Peyer's patch (tissue), 4 donors: ENCODE data around the gene KRTAP9-2. TPM values are rescaled to one million over a fixed set of nuclear protein-coding genes. Genes with fewer than 3 reads are reported as not detected.
"Not testable (repeated sequence)": the region's sequence is repeated elsewhere in the genome, so short reads cannot be mapped to it uniquely, and the experiment has no call there.

Source experiments
- DNase-seq, 3 donors: peaks; one replicate each; pipeline ENCODE4 v3.0.0-alpha.2; 2017 to 2019
- H3K27ac ChIP-seq, 4 donors: fragments of 200-600 bp; sonication (generic); one replicate each; pipeline ENCODE4 v1.5.1; 2016 to 2019
- H3K27me3 ChIP-seq, 2 donors: fragments of 200-600 bp; sonication (generic); one replicate each; pipeline ENCODE4 v1.5.1; 2019
- H3K36me3 ChIP-seq, 3 donors: fragments of 200-600 bp; sonication (generic); one replicate each; pipeline ENCODE4 v1.5.1; 2016 to 2019
- H3K4me1 ChIP-seq, 4 donors: fragments of 200-600 bp; sonication (generic); one replicate each; pipeline ENCODE4 v1.5.1; 2016 to 2019
- H3K4me3 ChIP-seq, 4 donors: fragments of 200-600 bp; sonication (generic); 1 replicate in 3 of 4; 2 replicates in 1 of 4; pipeline ENCODE4 v1.5.1; 2016 to 2019; ENCODE audit warnings: mild to moderate bottlenecking in 1 of 4
- H3K9me3 ChIP-seq, 4 donors: fragments of 200-600 bp; sonication (generic); one replicate each; pipeline ENCODE4 v1.5.1; 2016 to 2019; ENCODE audit warnings: mild to moderate bottlenecking in 1 of 4
- POLR2A ChIP-seq, 2 donors: fragments of 450-650 bp; IDR thresholded peaks; one replicate each; pipeline ENCODE4 v1.5.1; 2017; ENCODE audit warnings: antibody characterized with exemption in 2 of 2, mild to moderate bottlenecking in 2 of 2, moderate library complexity in 2 of 2
- total RNA-seq, 4 donors: library from RNA; depleted of rRNA; stranded (reverse); fragments of >200 nt; gene quantifications; one replicate each; pipeline ENCODE4 v1.1.0, GENCODE V29; 2016
- TF ChIP-seq, protein P1 (sequence below), 6 experiments: fragments of 450-650 bp in 4 of 6; fragments of 200-600 bp in 2 of 6; sonication (generic) in 1 of 6; IDR thresholded peaks; one replicate each; pipeline ENCODE4 v1.5.1; 2017 to 2019; ENCODE audit warnings: antibody characterized with exemption in 6 of 6, mild to moderate bottlenecking in 3 of 6, moderate library complexity in 1 of 6

KRTAP9-2 gene, protein sequence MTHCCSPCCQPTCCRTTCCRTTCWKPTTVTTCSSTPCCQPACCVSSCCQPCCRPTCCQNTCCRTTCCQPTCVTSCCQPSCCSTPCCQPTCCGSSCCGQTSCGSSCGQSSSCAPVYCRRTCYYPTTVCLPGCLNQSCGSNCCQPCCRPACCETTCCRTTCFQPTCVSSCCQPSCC
- total RNA-seq, result not detected

DNA sequence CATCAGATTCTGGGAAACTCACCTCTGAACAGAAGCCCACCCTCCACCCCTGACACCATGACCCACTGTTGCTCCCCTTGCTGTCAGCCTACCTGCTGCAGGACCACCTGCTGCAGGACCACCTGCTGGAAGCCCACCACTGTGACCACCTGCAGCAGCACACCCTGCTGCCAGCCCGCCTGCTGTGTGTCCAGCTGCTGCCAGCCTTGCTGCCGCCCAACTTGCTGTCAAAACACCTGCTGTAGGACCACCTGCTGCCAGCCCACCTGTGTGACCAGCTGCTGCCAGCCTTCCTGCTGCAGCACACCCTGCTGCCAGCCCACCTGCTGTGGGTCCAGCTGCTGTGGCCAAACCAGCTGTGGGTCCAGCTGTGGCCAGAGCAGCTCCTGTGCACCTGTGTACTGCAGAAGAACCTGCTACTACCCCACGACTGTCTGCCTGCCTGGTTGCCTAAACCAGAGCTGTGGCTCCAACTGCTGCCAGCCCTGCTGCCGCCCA, at the start of gene KRTAP9-2:
TSS of gene KRTAP9-2 (plus strand) at position 51 of the 498 bp plus-strand sequence. CDS start at position 58, 7 bp downstream.
- not testable (repeated sequence) for H3K27ac ChIP-seq, H3K27me3 ChIP-seq, DNase-seq, H3K4me3 ChIP-seq, H3K36me3 ChIP-seq, H3K9me3 ChIP-seq, H3K4me1 ChIP-seq

DNA sequence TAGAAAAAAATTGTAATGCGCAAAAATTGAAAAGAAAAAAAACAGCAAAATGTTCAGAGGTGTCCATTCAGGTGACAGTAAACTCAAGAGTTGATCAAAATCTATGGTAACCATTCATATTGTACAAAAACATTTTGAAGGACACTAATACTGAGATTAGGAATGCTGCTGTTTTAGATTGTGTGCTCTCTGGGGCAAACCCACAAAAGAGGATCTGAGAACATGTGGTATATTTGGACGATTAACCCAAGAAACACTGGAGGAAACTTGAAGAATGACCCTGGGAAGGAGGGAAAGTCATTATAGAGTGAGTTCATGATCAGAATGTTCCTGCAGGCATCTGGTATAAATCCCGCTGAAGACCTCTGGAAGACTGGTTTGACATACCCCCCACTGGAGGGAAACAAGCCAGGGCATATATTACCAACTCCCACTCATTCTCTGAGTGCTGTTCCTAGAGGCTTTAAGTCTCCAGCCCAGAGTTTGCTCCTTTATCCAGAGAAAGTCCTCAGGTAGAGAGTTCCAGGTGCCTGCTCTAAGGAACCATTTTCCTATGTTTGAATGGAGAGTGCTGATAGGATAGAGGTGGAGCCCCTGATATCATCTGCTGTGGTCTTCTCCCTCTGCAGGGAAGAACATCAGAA, 49.6 kb upstream of the KRTAP9-2 start:
- no peak for TF ChIP-seq POLR2A (IDR thresholded peaks at IDR 0.05)
- TF ChIP-seq, protein P1, sequence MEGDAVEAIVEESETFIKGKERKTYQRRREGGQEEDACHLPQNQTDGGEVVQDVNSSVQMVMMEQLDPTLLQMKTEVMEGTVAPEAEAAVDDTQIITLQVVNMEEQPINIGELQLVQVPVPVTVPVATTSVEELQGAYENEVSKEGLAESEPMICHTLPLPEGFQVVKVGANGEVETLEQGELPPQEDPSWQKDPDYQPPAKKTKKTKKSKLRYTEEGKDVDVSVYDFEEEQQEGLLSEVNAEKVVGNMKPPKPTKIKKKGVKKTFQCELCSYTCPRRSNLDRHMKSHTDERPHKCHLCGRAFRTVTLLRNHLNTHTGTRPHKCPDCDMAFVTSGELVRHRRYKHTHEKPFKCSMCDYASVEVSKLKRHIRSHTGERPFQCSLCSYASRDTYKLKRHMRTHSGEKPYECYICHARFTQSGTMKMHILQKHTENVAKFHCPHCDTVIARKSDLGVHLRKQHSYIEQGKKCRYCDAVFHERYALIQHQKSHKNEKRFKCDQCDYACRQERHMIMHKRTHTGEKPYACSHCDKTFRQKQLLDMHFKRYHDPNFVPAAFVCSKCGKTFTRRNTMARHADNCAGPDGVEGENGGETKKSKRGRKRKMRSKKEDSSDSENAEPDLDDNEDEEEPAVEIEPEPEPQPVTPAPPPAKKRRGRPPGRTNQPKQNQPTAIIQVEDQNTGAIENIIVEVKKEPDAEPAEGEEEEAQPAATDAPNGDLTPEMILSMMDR (IDR thresholded peaks at IDR 0.05), result no peak
- H3K4me3 ChIP-seq, result no peak overlapping the region
- no peak for DNase-seq

DNA sequence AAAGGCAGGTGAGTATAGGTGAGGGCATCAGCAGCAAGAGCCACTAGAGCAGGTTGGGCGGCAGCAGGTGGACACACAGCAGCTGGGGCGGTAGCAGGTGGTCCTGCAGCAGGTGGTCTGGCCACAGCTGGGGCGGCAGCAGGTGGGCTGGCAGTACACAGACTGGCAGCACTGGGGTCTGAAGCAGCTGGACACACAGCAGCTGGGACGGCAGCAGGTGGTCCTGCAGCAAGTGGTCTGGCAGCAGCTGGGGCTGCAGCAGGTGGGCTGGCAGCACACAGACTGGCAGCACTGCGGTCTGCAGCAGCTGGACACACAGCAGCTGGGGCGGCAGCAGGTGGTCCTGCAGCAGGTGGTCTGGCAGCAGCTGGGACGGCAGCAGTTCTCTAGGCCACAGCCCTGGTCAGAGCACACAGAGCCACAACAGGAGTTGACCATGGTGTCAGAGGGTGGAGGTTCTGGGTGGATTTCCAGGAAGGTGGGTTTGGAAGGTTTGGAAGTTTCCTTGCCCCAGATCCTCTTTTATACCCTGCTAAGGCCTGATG, 48.6 kb upstream of the KRTAP9-2 start, which contains the start of gene KRTAP4-2:
TSS of gene KRTAP4-2 (minus strand) at position 495 of the 545 bp plus-strand sequence. CDS start at position 438, 57 bp downstream.
- DNase-seq, result no peak
- peaks cover 0 to 2% (median 0%) of the 10 kb centered on the region in 4 donors for H3K4me1 ChIP-seq
- no peak within 1 kb of the TSS for H3K27ac ChIP-seq
- H3K9me3 ChIP-seq, result no peaks in the 10 kb centered on the region
- no peaks in the 10 kb centered on the region for H3K27me3 ChIP-seq
- no peak for TF ChIP-seq POLR2A (IDR thresholded peaks at IDR 0.05)
- TF ChIP-seq, protein P1 (IDR thresholded peaks at IDR 0.05), result no peak
- H3K4me3 ChIP-seq, result no peak within 1 kb of the TSS
- no peaks in the 10 kb centered on the region for H3K36me3 ChIP-seq

More for the DNA sequence above, 49.6 kb upstream of the KRTAP9-2 start:
- no peaks in the 10 kb centered on the region for H3K4me1 ChIP-seq
- H3K27me3 ChIP-seq, result no peaks in the 10 kb centered on the region
- H3K27ac ChIP-seq, result no peak overlapping the region
- no peaks in the 10 kb centered on the region for H3K9me3 ChIP-seq
- H3K36me3 ChIP-seq, result no peaks in the 10 kb centered on the region

DNA sequence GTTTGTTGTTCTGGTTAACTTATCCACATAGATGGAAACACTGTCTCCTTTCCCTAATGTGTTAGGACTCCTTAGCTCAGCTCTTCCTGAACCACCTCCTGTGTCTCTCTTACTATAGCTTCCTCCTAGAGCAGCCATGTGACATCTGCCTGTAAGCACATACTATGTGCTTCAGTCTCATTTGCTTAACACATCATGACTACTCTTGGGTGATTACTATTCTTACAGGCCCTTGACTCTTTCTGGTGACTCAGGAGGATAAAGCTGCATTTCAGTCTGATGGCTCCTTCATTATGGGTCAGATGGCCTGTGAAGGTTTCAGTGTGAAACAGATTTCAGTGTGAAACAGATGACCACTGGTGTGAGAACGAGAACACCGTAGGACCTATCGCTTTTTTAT, 48.1 kb upstream of the KRTAP9-2 start:
- Histone ChIP-seq H3K4me1 (peaks cover 0 to 6% (median 0%) of the 10 kb centered on the region in 4 donors), H3K36me3 (no peaks in the 10 kb centered on the region), H3K27ac (no peak overlapping the region), H3K27me3 (no peaks in the 10 kb centered on the region), H3K9me3 (no peaks in the 10 kb centered on the region), H3K4me3 (no peak overlapping the region)
- DNase-seq, result no peak
- TF ChIP-seq, protein P1 (IDR thresholded peaks at IDR 0.05), result no peak
- no peak for TF ChIP-seq POLR2A (IDR thresholded peaks at IDR 0.05)

DNA sequence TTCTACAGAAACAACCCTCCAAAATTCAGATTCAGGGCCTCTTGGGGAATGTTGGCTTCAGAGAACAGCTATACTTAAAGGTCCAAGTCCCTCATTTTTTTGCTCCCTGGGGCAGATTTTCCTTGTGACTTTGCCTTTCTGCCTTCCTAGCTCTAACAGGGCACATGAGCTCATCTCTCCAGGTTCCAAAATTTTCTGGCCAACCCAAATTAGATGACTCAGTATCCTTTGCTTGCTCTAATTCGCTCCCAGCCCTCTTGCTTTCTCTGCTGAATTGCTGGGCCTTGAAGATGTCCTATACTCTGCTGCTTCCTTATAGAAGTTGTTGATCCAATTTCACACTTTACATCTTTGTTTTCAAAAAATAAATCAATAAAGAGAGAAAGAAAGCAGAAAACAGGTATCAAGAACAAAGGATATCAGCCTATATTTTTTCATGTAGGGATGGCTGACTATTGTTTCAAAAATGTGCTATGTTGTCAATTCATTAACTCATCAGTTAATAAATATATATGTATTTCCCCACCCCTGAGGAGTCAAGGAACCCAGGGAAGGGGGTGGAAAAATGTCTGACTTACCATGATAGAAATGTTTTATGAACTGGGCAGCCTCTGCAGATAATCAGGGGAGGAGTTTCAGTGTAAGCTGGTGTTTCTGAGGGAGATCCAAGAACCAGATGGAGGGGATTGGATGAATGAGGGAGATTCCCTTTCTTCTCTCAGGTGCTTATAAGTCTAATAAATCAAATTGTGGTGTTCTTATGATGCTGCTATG, 47.4 kb upstream of the KRTAP9-2 start:
- H3K36me3 ChIP-seq, result no peaks in the 10 kb centered on the region
- peaks cover 0 to 6% (median 0%) of the 10 kb centered on the region in 4 donors for H3K4me1 ChIP-seq
- no peak overlapping the region for H3K27ac ChIP-seq
- no peak for DNase-seq
- H3K9me3 ChIP-seq, result no peaks in the 10 kb centered on the region
- TF ChIP-seq POLR2A (IDR thresholded peaks at IDR 0.05), result no peak
- TF ChIP-seq, protein P1 (IDR thresholded peaks at IDR 0.05), result no peak
- H3K4me3 ChIP-seq, result no peak overlapping the region
- no peaks in the 10 kb centered on the region for H3K27me3 ChIP-seq
